Neural progenitor cell (in vitro differentiated cells): ENCODE measurements around the gene ITPR1. TPM values are rescaled to one million over a fixed set of nuclear protein-coding genes. Genes with fewer than 3 reads are reported as not detected.

ENCODE experiments used
- DNase-seq: peaks from one replicate; pipeline ENCODE4 v3.0.0-alpha.2; 2016; ENCODE audit warnings: low spot score
- H2AFZ ChIP-seq: fragments of 200-600 bp; sonication (generic); replicated peaks from 2 replicates; pipeline ENCODE4 v1.6.1; 2016; ENCODE audit warnings: antibody characterized with exemption
- H3F3A ChIP-seq: fragments of 200-600 bp; sonication (generic); 2 replicates; pipeline ENCODE4 v1.6.1; 2016; ENCODE audit warnings: antibody characterized with exemption, low read depth
- H3K27ac ChIP-seq: fragments of 200-600 bp; sonication (generic); 2 replicates; pipeline ENCODE4 v1.5.1; 2016; ENCODE audit warnings: mild to moderate bottlenecking
- H3K27me3 ChIP-seq: fragments of 200-600 bp; sonication (generic); 2 replicates; pipeline ENCODE4 v1.6.1; 2016; ENCODE audit warnings: mild to moderate bottlenecking, moderate library complexity
- H3K36me3 ChIP-seq: fragments of 200-600 bp; sonication (generic); 2 replicates; pipeline ENCODE4 v1.5.1; 2016
- H3K4me1 ChIP-seq: fragments of 200-600 bp; sonication (generic); 2 replicates; pipeline ENCODE4 v1.6.1; 2016; ENCODE audit warnings: mixed run types
- H3K4me2 ChIP-seq: fragments of 200-600 bp; sonication (generic); 2 replicates; pipeline ENCODE4 v1.6.1; 2016
- H3K4me3 ChIP-seq: fragments of 200-600 bp; sonication (generic); 2 replicates; pipeline ENCODE4 v1.5.1; 2016
- H3K79me2 ChIP-seq: fragments of 200-600 bp; sonication (generic); 2 replicates; pipeline ENCODE4 v1.6.1; 2016; ENCODE audit warnings: low read depth
- H3K9ac ChIP-seq: fragments of 200-600 bp; sonication (generic); 2 replicates; pipeline ENCODE4 v1.6.1; 2016
- H3K9me3 ChIP-seq: fragments of 200-600 bp; sonication (generic); 2 replicates; pipeline ENCODE4 v1.5.1; 2016; ENCODE audit warnings: low read depth
- H4K20me1 ChIP-seq: fragments of 200-600 bp; sonication (generic); 2 replicates; pipeline ENCODE4 v1.6.1; 2016; ENCODE audit warnings: low read depth
- H3K27ac Mint-ChIP-seq: 3 replicates; pipeline ENCODE4 v1.8.0; 2021; ENCODE audit warnings: mixed read lengths
- H3K27me3 Mint-ChIP-seq: 2 replicates; pipeline ENCODE4 v1.8.0; 2022; ENCODE audit warnings: low read depth, mild to moderate bottlenecking, inconsistent platforms, moderate library complexity, mixed read lengths; ENCODE audit not compliant: insufficient read depth
- H3K36me3 Mint-ChIP-seq: 3 replicates; pipeline ENCODE4 v1.8.0; 2021; ENCODE audit warnings: mixed read lengths
- H3K4me1 Mint-ChIP-seq: 3 replicates; pipeline ENCODE4 v1.8.0; 2021; ENCODE audit warnings: mixed read lengths
- H3K4me3 Mint-ChIP-seq: 3 replicates; pipeline ENCODE4 v1.8.0; 2021; ENCODE audit warnings: mild to moderate bottlenecking, moderate library complexity, mixed read lengths
- H3K9me3 Mint-ChIP-seq: 3 replicates; pipeline ENCODE4 v1.8.0; 2020; ENCODE audit warnings: mixed read lengths
- EZH2 ChIP-seq: fragments of 200-600 bp; sonication (generic); IDR thresholded peaks from 2 replicates; pipeline ENCODE4 v1.6.1; 2017; ENCODE audit warnings: antibody characterized with exemption, mild to moderate bottlenecking, moderate library complexity
- EZH2phosphoT487 ChIP-seq: fragments of 200-600 bp; sonication (generic); IDR thresholded peaks from 2 replicates; pipeline ENCODE4 v1.6.1; 2017; ENCODE audit warnings: antibody characterized with exemption
- total RNA-seq: library from RNA; depleted of rRNA; stranded (reverse); fragments of >200 nt; gene quantifications from 2 replicates; pipeline ENCODE4 v1.2.3, GENCODE V29; 2015; ENCODE audit warnings: low replicate concordance
- TF ChIP-seq, protein P1 (sequence below): fragments of 200-600 bp; sonication (generic); IDR thresholded peaks from 2 replicates; pipeline ENCODE4 v1.5.1; 2017; ENCODE audit warnings: antibody characterized with exemption, mild to moderate bottlenecking

The ITPR1 gene
- total RNA-seq, 1 donor from 2014 or later, result 5.0 TPM

DNA sequence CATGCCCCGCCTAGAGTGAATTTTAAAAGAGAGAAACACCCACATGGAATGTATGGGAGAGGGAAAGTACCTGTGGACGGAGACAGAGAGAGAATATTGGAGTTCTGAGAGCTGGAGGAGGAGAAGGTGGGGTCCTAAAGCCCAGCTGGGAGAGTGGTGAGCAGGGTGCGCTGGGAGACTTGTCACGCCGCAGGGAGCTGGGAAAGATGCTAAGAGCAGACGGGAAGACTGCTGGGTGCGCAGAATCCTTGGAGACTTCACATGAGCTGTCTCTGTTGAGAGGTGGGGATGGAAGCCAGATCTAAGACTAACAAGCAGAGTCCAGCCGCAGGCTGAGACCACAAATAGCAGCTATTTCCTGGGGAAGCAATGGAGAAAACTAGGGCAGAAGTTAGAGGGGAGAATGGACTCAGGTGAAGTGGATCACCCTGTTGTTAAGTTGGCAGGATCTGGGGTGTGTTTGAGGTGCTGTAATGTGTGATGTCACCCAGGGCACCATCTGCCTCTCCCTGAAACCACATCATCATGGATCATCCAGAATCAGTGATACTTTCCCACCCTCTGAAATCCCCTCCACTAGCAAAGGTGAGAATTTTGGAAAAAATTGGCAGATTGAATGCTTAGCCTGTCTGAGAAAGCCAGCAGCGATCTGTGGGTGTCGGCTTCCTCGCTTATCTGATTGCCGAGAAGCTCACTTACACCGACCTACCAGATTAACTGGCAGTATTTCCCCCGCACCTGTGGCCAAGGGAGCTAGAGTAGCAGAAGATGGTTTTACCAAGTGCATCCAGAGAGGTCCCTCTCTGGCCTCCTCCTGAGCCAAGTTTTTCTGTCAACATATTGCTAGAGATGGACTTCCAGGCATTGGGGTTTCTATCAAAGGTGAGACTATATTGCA lies 311.3 kb downstream of the ITPR1 start:
- H3K36me3 ChIP-seq, result no peaks in the 10 kb centered on the region
- H3F3A ChIP-seq, result no peaks in the 10 kb centered on the region
- H3K27ac ChIP-seq, result no peak overlapping the region

DNA sequence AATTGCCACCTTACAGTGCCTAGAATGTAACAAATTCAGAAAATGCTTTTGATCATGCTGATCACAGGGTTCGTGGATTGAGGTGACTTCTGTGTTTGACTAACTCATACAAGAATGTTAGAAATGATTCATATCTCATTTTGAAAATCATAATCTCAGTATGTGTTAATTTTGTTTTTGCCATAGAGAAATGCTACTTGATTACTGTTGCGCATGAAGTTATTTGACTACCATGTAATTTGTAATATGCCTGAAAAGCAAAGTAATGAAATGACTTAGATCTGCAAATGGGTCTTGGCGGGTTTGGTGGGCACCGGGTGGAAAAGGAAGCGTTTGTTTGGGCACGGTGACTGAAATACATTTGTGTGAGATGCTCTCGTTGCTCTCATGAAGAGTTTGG lies 312.5 kb downstream of the ITPR1 start:
- DNase-seq, result no peak
- no peak overlapping the region for H3K9ac ChIP-seq
- no peaks in the 10 kb centered on the region for H3K27me3 ChIP-seq
- H3K9me3 Mint-ChIP-seq, result no peaks in the 10 kb centered on the region
- H3K27ac Mint-ChIP-seq, result no peak overlapping the region
- no peak overlapping the region for H3K4me3 ChIP-seq
- H3K4me2 ChIP-seq, result no peak overlapping the region
- no peaks in the 10 kb centered on the region for H3K4me1 ChIP-seq
- no peaks in the 10 kb centered on the region for H3K36me3 ChIP-seq
- H4K20me1 ChIP-seq, result no peaks in the 10 kb centered on the region
- no peaks in the 10 kb centered on the region for H3K4me1 Mint-ChIP-seq
- H3K36me3 Mint-ChIP-seq, result peaks cover 8% of the 10 kb centered on the region
- H3K27ac ChIP-seq, result no peak overlapping the region
- H3K27me3 Mint-ChIP-seq, result no peaks in the 10 kb centered on the region
- H3K79me2 ChIP-seq, result no peaks in the 10 kb centered on the region
- no peak overlapping the region for H3K4me3 Mint-ChIP-seq
- H2AFZ ChIP-seq, result no peak overlapping the region
- H3K9me3 ChIP-seq, result no peaks in the 10 kb centered on the region
- TF ChIP-seq EZH2phosphoT487, result no peak
- TF ChIP-seq, protein P1, sequence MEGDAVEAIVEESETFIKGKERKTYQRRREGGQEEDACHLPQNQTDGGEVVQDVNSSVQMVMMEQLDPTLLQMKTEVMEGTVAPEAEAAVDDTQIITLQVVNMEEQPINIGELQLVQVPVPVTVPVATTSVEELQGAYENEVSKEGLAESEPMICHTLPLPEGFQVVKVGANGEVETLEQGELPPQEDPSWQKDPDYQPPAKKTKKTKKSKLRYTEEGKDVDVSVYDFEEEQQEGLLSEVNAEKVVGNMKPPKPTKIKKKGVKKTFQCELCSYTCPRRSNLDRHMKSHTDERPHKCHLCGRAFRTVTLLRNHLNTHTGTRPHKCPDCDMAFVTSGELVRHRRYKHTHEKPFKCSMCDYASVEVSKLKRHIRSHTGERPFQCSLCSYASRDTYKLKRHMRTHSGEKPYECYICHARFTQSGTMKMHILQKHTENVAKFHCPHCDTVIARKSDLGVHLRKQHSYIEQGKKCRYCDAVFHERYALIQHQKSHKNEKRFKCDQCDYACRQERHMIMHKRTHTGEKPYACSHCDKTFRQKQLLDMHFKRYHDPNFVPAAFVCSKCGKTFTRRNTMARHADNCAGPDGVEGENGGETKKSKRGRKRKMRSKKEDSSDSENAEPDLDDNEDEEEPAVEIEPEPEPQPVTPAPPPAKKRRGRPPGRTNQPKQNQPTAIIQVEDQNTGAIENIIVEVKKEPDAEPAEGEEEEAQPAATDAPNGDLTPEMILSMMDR, result no peak
- no peak for TF ChIP-seq EZH2
- H3F3A ChIP-seq, result no peaks in the 10 kb centered on the region

More for the DNA sequence above, 311.3 kb downstream of the ITPR1 start:
- no peaks in the 10 kb centered on the region for H3K9me3 Mint-ChIP-seq
- H3K9ac ChIP-seq, result no peak overlapping the region
- no peaks in the 10 kb centered on the region for H3K4me1 ChIP-seq
- H4K20me1 ChIP-seq, result no peaks in the 10 kb centered on the region
- TF ChIP-seq EZH2phosphoT487 (no peak), EZH2 (no peak)
- TF ChIP-seq, protein P1, result no peak
- no peak overlapping the region for H2AFZ ChIP-seq
- no peak overlapping the region for H3K4me3 ChIP-seq
- no peaks in the 10 kb centered on the region for H3K79me2 ChIP-seq
- DNase-seq, result no peak
- H3K4me3 Mint-ChIP-seq, result no peak overlapping the region
- H3K27me3 Mint-ChIP-seq, result no peaks in the 10 kb centered on the region
- H3K4me1 Mint-ChIP-seq, result no peaks in the 10 kb centered on the region
- no peaks in the 10 kb centered on the region for H3K27me3 ChIP-seq
- H3K27ac Mint-ChIP-seq, result no peak overlapping the region
- peaks cover 8% of the 10 kb centered on the region for H3K36me3 Mint-ChIP-seq
- no peak overlapping the region for H3K4me2 ChIP-seq
- no peaks in the 10 kb centered on the region for H3K9me3 ChIP-seq

DNA sequence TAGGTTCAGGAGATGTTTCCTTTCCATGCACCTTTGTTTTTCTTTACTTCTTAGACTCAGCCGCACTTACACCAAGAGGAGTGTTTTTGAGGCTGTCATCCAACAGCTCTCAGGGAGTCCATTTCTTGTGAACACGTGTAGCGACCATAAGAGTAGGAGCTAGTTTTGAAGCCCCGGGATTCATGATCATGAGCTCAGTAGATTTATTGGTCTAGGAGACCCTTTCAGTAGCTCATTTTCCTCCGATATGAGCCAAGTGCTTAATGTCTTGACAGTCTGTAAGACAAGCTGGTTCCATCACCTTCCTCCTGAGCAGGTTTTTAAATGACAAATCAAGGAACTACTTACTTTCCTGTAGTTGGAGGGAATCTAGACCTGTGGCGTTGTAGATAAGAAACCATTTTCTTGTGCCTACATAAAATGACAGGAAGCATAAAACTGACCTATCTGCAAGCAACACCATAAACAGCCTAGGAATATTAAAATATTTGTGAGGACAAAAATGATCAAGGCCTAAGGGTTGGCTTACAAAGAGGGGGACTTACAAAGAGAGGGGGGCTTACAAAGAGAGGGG lies 313.5 kb downstream of the ITPR1 start:
- H3K4me1 Mint-ChIP-seq, result no peaks in the 10 kb centered on the region
- Histone ChIP-seq H3K79me2 (no peaks in the 10 kb centered on the region), H3K27ac (no peak overlapping the region), H4K20me1 (no peaks in the 10 kb centered on the region), H3K36me3 (no peaks in the 10 kb centered on the region), H3K9ac (no peak overlapping the region), H3F3A (no peaks in the 10 kb centered on the region), H3K9me3 (no peaks in the 10 kb centered on the region), H3K27me3 (no peaks in the 10 kb centered on the region), H2AFZ (no peak overlapping the region), H3K4me2 (no peak overlapping the region), H3K4me1 (no peaks in the 10 kb centered on the region), H3K4me3 (no peak overlapping the region)
- H3K27ac Mint-ChIP-seq, result no peak overlapping the region
- H3K36me3 Mint-ChIP-seq, result peaks cover 8% of the 10 kb centered on the region
- DNase-seq, result no peak
- no peaks in the 10 kb centered on the region for H3K27me3 Mint-ChIP-seq
- no peaks in the 10 kb centered on the region for H3K9me3 Mint-ChIP-seq
- H3K4me3 Mint-ChIP-seq, result no peak overlapping the region
- TF ChIP-seq, protein P1, result no peak
- TF ChIP-seq EZH2phosphoT487, result no peak
